HG03060 (cell line): ENCODE measurements around the gene OTOF.

Experiments used
- ATAC-seq: cut with Tn5 transposase; IDR thresholded peaks from one replicate; pipeline ENCODE4 v1.9.1; 2021; ENCODE audit warnings: low read depth, moderate number of reproducible peaks; ENCODE audit not compliant: unreplicated experiment

Gene OTOF

DNA sequence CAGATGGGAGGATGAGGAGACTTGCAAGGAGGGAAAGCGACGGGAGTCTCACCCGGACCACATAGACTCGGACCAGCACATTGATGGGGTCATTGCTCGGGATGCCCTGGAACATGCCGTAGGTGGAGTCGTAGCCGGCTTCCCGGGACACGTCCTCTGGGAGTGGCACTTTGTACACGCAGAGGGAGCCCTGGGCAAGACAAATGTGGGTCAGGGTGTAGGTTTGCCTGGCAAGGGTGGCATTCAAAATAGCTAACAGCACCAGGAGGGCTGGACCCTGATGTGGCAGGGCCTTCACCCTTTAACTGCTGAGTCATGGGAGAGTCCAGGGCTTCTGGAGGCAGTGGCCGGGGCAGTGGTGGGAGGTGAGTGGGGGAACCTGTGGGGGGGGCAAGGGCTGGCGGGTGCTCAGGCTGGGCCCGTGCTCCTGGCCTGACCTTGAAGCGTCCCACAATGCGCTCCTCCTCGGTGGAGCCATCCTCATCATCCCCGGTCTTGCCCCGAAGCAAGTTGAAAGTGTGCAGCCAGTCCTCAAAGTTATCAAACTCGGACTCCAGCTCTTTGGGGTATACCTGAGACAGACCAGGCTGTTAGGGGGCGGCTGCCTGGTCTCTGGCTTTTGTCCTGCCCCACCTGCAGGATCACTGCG lies 11.1 kb downstream of the OTOF start:
- ATAC-seq, result no peak

DNA sequence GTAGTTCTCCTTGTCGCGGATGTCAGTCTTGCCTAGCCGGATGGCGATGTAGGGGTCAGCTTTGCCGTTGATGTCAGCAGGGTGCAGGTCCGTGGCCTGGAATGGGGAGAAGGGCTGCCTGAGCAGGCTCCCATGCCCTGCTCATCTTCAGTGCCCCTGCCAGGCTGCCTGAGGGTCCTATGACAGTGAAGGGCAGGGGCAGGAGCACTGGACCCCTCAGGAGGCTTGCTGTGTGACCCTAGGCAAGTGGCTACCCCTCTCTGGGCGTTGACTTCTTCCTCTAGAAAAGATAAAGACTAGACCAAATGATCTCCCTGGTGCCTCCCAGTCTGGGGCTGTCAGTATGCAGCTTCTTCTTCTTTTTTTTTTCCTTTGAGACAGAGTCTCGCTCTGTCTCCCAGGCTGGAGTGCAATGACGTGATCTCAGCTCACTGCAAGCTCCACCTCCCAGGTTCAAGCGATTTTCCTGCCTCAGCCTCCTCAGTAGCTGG lies 11.9 kb downstream of the OTOF start:
- ATAC-seq, result no peak

DNA sequence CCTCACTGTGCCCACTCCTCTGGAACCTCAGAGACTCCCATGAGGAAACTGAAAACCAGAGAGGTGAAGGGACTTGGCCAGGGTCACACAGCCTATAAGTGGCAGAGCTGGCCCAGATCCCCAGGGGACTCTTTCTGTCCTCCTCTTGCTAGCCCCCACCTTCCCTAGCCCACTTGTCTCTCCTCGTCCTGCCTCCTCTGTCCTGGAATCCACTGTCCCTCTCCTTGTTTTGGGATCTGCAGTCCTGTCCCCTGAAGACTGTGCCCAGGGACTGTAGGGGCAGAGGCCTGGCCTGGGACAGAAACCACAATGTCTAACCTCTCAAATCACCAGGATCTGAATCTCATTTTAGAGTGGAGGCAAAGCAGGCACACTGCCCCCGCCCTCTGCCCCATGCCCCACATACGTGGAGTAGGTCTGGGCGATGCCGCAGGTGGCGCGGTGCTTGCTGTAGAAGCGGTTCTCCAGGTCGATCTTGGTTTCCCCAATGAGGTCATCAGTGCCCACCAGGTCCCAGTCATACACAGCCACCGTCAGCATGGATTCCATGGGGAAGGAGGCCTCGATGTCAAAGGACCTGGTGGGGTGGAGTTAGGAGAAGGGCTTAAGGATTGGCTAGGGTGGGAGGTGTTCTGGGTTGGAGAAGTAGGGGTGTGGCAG lies 12.5 kb downstream of the OTOF start:
- ATAC-seq, result no peak

DNA sequence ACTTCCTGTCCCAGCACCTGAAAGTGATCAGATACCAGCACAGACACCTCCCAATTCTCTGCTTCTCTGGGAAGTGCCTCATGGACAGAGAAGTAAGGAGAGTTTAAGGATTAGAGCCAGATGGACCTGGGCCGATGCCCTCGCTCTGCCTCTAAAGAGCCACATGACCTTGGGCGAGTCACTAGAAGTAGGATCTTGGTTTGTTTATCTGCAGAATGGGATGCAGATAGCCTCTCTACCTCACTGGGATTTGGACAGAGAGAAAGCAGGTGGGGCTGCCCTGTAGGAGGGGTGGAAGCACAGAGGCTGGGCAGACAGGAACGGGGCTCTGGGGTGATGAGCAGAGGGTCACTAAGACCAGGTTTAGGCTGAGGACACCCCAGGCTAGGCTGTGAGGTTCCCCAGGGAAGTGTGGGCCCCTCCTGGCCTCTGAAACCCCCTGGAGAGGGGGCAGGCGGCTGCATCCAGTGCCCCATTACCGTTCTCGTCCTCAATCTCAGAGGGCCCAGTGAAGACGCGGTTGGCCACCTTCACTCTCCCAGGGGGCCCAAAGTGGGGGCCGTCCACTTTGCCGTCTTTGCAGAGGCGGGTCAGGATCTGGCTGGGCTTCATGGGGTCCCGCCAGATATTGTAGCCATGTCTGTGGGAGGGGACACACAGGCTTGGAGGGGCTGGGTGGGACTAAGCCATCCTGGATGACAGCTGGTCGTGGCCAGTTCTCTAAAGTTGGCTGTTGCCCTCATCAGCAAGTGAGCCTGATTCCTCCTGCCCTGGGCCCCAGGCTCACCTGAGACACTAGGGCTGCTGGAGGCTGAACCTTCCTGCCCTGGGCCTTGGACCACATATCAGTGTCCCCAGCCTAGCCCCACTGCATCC lies 13.3 kb downstream of the OTOF start:
- no peak for ATAC-seq

DNA sequence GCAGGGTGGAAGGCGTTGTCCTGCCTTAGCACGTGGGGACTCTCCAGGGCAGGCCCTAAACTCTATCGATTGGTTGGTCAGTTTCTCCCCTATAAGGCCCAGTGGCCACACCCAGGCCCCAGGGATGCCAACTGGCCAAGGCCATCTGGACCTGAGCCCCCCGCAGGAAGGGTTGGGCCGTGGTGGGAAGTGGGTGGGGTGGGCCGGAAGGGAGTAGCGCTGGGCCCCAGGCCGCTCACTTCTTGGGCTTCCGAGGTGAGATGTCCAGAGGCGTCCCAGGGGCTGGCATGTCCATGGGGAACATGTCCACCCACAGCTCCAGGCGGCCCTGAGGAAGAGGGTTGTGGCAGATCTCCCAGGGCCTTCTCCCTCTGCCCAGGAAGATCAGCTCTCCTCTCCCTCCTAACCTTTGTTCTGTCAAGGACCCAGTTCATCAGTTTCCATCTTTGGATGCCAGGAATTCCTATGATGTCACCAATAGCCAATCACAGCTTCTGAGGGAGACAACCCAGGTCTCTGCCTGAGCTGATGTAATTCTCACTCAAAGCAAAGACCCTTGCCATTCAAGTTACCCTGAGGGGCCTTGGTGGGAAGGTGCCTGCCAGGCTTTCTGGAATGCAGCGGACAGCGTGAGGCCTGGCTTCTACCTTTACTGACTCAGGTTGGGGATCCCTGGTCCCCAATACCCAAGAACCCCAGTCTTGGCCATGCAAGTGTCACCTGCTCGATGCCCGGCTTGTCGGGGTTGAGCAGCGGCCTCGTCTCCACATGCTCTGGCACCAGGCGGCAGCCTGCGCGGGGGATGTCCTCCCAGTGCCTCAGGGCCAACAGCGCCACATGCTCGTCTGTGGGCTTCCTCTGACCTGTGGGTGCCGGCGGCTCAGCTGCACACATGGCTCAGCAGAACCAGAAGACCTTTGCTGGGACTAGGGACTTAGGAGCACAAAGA lies 14.4 kb downstream of the OTOF start:
- no peak for ATAC-seq

DNA sequence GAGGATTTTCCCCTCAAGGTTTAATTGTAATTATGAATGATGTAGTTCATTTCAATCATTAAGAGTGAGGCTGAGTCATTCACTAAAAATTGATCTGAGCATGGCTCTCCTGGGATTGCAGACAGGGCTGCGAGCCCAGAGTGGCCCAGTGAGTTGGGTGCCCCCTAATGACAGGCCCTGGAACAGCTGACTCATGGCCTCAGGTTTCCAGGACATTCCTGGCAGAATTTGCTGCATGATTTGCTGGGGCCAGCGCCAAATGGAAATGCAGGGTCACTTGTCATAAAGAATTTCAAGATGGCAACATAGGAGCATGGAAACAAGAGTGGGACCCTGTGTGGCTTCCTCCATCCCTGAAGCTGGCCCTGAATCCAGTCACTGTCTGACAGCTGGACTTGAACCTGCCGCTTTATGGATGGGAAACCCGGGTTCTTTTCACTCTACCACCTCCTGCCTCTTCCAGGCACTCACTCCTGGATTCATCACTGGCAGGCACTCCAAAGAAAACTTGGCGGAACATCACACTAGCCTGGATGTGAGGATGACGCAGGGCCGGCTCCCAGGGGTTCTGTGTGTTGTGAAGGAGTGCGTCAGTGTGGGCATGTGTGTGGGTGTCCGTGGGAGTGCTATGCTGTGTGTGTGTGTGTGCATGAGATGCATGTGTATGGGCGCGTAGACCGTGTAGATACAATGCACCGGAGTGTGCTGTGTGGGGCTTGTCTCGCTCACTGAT lies 15.2 kb downstream of the OTOF start:
- no peak for ATAC-seq

DNA sequence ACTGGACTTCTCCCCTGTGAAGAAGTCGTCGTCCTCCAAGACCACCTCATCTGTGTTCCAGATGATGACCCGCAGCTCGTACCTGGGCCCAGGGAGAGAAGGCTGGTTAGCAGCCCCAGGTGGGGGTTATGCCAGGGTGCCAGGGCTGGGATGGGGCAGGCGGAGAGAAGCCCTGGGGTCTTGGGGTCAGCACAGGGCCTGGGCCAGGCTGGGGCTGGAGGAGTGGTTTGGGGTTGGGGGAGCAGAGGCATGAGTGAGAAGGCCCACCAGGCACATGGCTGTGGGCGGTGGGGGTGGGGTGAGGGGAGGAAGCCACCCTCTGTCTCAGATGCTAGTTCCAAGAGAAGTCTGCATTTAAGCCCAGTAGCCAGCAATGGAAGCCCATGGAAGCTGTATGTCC lies 15.8 kb downstream of the OTOF start:
- no peak for ATAC-seq

DNA sequence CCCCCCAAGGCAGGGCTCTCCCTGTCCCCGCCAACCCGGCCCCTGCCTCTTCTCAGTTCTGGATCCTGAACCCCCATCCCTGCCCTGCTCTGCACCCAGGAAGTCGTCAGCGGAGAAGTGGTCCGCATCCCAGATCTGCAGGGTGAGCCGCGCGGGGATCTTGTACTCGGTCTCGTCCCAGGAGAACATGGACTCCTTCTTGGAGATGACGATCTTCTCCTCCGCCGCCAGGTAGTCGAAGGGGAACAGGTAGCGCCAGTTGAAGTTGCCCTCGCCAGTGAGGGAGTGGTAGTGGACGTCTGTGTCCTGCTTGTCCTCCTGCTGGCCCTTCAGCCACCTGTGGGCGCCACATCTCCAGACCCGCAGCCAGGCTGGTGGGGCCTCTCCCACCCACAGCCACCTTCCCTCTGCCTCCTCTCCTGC lies 16.3 kb downstream of the OTOF start:
- ATAC-seq, result no peak

DNA sequence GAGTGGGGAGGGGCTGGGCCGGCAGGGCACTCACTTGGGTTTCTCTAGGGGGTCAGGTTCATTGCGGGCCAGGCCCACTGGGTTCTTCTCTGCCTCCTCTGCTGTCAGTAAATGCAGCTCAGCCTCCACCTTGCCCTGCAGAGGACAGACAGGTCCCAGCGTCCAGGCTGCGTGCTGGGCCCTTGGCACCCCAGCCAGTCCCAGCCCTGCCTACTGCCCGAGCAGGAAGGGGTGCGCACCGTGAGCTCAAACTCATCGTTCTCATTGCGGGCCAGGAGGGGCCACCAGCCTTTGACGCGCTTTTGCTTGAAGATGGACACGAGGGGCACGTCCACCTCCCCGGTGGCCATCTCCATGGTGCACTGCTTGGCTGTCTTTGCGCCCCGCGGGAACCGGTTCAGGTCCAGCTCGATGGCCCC lies 17.3 kb downstream of the OTOF start:
- no peak for ATAC-seq

DNA sequence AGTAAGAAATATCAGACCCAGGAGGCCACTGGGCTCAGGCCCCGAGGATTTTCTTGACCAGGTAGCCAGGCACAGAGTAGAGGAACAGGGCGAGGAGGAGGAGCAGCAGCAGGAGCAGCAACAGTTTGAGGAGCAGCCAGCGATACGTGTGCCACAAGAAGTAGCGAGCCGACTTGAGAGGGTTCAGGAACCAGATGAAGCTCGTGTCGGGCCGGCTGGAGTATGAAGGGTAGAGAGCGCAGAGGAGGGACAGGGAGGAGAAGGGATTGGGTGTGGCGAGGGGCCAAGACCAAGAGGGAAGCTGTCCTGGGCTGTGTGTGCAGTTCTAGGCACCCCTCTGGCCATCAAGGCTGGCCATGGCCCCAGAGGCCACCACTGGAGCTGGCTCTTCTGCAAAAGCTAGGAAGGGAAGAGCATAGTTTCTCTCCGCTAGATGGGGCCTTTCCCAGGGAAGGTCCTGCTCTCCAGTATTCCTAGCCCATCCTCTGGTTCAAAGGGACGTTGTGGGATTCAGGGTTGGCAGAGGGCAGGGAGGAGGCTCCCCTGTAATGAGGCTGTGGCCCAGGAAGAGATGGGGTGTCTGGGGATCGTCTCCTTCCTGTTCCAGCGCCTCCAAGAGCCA lies 17.8 kb downstream of the OTOF start:
- ATAC-seq, result no peak

DNA sequence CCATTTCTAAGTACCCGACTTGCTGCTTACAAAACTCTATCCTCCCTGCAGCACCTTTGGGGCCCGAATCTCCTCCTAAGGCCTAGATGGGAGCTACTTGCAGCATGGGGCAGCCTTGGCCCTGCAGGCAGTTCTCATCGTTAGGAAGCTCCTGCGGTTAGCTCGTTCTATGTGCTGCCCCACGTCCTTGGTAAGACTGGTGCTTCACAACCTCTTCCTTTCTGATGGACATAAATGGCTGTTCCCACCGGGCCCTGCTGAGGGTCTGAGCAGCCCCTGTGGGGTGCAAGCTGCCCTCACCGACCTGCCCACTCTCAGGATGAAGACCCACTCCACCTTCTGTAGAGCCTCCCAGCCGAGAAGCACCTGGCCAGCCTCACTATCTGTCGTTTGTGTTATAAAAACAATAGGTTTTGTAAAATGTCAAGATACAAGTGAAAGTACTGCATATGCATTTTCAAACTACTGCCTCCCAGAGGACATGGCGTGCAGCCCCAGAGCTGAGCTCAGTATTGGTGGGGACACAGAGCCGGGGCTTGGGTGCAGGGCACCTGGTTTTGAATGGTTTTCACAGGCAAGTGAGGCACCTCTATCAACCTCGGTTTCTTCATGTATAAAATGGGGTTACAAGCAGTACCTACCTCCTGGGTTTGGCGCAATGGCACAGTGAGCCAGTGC lies 19.4 kb downstream of the OTOF start:
- no peak for ATAC-seq

DNA sequence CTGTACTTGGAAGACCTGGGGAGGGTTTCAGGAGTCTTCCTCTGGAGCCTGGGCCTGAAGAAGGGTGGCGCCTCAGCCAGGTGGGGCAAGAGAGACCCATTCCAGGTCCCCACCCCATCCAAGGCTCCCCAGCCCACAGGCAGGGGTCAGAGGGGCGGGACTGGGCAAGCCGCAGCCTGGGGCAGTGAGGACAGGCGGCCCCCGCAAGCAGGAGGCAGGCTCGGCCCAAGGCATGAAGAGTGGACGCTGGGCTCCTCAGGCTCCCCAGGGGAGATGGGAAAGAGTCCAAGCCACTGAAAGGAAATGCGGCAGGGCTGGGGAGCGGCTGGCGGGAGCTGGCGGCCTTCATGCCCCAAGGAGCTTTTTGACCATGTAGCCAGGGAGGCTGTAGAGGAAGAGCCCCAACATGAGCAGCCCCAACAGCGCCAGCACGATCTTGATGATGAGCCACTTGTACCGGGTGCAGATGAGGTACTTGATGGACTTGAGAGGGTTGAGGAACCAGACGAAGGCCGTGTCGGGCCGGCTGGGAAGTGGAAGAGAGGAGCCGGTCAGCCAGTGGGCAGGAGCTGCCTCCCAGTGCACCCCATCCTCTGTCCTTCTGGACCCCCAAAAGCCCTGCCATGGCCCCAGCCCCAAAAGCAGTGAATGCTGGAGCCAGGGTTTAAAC lies 20.1 kb downstream of the OTOF start:
- no peak for ATAC-seq

DNA sequence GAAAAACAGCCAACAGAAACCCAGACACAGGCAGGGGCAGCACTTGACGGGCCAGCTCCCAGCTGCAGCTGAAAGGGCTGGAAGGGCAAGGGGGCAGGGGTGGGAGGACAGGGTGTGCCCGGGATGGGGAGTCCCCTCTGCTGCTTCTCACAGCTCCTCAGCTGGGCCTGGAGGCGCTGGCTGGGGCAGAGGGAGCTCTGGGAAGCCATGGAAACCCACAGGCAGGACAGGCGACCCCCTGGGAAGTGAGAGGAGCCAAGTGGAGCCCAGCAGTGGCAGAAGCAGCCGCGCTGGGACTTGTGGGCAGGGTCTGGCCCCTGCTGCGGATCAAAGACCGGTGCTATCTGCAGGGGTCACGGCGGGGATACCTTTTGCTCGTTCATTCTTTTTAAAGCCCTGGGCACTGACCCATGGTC lies 20.7 kb downstream of the OTOF start:
- ATAC-seq, result no peak

DNA sequence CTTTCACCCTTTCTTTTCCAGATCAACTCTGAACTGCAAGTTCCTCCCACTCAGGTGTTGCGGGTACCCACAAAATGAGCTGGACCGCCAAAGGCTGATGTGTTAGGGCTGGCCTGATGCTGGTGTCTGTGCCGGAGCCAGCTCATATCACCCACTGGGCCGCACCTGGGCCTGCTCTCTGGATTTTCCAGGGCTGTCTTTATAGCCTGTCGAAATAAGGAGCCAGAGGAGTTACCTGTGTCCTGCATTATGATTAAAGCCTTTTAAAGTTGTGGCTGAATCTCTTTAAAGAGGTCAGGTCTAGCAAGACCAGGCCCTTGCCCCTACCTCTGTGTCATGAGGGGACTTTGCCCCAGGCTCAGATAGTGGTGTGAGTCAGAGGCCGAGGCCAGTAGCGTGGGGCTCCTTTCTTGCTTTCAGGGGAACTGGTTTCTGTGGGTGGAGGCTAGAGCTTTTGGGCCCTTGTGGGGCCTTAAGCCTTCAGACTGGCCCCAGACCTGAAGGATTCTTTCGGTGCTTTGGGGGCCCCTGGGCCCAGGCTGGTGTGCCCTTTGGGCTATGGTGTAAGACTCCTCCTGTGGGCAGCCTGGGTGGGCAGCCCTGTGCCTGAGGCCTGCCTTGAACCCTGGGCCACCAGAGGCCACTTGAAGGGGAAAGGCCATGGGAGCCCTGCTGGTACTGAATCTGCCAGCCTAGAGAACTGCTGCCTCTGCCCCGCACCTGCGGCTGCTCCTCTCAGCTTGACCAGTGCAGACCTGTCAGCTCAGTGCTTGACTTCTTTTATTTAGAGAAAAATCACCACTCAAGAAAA lies 21.3 kb downstream of the OTOF start:
- ATAC-seq, result no peak

DNA sequence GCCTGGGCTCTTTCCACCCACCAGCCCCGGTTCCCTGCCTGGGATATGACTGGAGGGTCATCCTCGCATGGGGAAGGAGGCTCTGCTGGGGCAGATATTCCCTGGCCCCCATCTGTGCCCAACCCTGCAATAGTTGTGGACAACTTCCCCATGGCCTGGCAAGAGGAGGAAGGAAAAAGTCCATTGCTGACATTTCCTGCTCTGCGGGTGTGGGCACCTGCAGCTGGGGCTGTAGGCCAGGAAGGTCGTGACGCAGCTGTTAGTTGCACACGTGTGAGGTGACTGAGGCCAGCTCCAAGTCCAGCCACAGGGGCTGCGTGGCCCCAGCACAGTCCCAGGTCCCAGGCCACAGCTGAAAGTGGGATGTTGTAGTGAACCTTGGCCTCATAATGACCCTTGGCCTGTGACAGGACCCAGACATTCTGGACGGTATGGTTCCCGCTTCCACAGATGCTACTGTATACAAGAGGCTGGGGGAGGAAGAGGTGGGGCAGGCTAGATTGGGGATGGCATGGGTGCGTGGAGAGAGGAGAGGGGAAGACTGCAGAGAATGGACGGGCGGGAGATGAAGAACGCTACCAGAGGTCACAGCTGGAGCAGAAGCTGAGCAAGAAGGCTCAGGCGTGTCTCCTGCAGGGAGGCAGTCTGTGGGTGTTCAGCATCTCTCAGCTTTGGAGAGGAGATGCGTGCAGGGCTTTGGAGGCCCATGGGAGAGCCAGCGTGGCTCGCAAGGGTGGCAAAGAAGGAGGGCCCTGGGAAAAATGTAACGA lies 22.1 kb downstream of the OTOF start:
- ATAC-seq, result no peak

DNA sequence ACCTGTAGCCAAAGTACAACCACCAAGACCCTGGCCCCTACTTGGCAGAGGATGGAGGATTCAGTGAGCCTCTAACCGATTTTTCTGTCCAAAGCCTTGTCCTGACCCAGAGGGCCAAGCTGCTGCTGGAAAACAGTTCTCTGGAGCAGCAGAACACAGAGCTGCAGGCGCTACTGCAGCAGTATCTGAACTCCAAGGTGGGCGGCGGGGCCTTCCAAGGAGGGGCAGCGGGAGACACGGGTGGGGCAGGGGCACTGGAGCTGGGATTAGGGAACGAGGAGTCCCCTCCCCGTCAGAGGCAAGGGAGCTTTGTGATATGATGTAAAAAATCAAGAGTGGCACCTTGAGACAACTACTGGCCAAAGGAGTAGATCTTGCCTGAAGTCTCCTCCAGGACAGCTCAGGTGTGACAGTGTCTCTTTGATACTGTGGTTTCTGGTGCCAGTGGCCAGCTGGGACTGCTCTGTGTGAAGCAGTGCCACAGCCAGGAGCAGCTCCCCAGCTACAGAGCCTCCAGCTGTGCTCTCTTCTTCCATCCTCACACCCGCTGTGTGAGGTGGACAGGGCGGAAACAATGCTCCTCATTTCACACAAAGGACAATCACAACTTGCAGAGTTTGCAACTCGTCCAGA lies 22.8 kb downstream of the OTOF start:
- ATAC-seq, result no peak
